Fibroblast of mammary gland (primary cell): ENCODE results near the gene ZNF215.
"Not testable (repeated sequence)": the region's sequence is repeated elsewhere in the genome, so short reads cannot be mapped to it uniquely, and the experiment has no call there.

Experiments used
- DNase-seq: peaks from one replicate; pipeline ENCODE4 v3.0.0-alpha.2; 2010; ENCODE audit warnings: low read depth
- H3K4me3 ChIP-seq: 2 replicates; pipeline ENCODE4 v1.5.1; 2011; ENCODE audit warnings: low read depth, mild to moderate bottlenecking, low read length, moderate library complexity; ENCODE audit not compliant: control insufficient read depth
- CTCF ChIP-seq: conservative IDR thresholded peaks from 2 replicates; pipeline ENCODE4 v1.5.1; 2011; ENCODE audit warnings: low read depth, low read length, inconsistent platforms; ENCODE audit not compliant: control insufficient read depth, insufficient read depth

ZNF215 gene

GRCh38 chr11:6926208-6927029 is at the start of gene ZNF215:
Gene ZNF215, plus strand, starts transcription at chr11:6926426. Its CDS starts 5,847 bp downstream, at chr11:6932273.
- H3K4me3 ChIP-seq, result peak within 1 kb of the TSS; percentile 86
- no peak for TF ChIP-seq CTCF
- DNase-seq, result peak; percentile 85

- TF ChIP-seq CTCF, result no peak
- no peak for DNase-seq
- no peak overlapping the region for H3K4me3 ChIP-seq
These were observed 49.3 kb upstream of the ZNF215 start for GRCh38 chr11:6876914-6877313.

GRCh38 chr11:6882751-6883150 is 43.5 kb upstream of the ZNF215 start:
- no peak for DNase-seq
- no peak for TF ChIP-seq CTCF

GRCh38 chr11:6887711-6888110 is 38.5 kb upstream of the ZNF215 start:
- H3K4me3 ChIP-seq, DNase-seq: not testable (repeated sequence)

More at GRCh38 chr11:6882751-6883150, 43.5 kb upstream of the ZNF215 start:
- no peak overlapping the region for H3K4me3 ChIP-seq

- no peak overlapping the region for H3K4me3 ChIP-seq
- no peak for DNase-seq
- no peak for TF ChIP-seq CTCF
These were observed 37.4 kb upstream of the ZNF215 start for GRCh38 chr11:6888830-6889229.

- H3K4me3 ChIP-seq, result no peak overlapping the region
- DNase-seq, result no peak
- TF ChIP-seq CTCF, result no peak
These were observed 36.4 kb upstream of the ZNF215 start for GRCh38 chr11:6889835-6890234.

- DNase-seq, result no peak
- no peak for TF ChIP-seq CTCF
- H3K4me3 ChIP-seq, result no peak within 1 kb of the TSS
These were observed 33.8 kb upstream of the ZNF215 start, which contains the start of gene OR2D2 for GRCh38 chr11:6892400-6892799. Gene OR2D2, minus strand, starts transcription at chr11:6892500. Its CDS starts 0 bp downstream, at chr11:6892500.
